GM19397 (cell line): ENCODE measurements around the gene ZMYND8.
"Not testable (repeated sequence)": the region's sequence is repeated elsewhere in the genome, so short reads cannot be mapped to it uniquely, and the experiment has no call there.

Experiments used
- ATAC-seq: cut with Tn5 transposase; IDR thresholded peaks from one replicate; pipeline ENCODE4 v1.9.1; 2021; ENCODE audit warnings: mild to moderate bottlenecking, moderate library complexity; ENCODE audit not compliant: unreplicated experiment

ZMYND8 gene

GRCh38 chr20:47271046-47271615 lies 85.4 kb downstream of the ZMYND8 start:
- no peak for ATAC-seq

GRCh38 chr20:47269309-47270165 lies 87.0 kb downstream of the ZMYND8 start:
- ATAC-seq: no peak

- no peak for ATAC-seq
These were observed 88.9 kb downstream of the ZMYND8 start for GRCh38 chr20:47267621-47268020.

- ATAC-seq: no peak
These were observed 89.5 kb downstream of the ZMYND8 start for GRCh38 chr20:47266847-47267515.

GRCh38 chr20:47265984-47266383 lies 90.5 kb downstream of the ZMYND8 start:
- ATAC-seq: no peak

GRCh38 chr20:47265214-47265613 lies 91.3 kb downstream of the ZMYND8 start:
- no peak for ATAC-seq

GRCh38 chr20:47264137-47264769 lies 92.2 kb downstream of the ZMYND8 start:
- not testable (repeated sequence) for ATAC-seq

GRCh38 chr20:47263465-47264084 lies 92.9 kb downstream of the ZMYND8 start:
- no peak for ATAC-seq

GRCh38 chr20:47263080-47263464 lies 93.4 kb downstream of the ZMYND8 start:
- ATAC-seq: no peak

- ATAC-seq: peak; percentile 41
These were observed 94.0 kb downstream of the ZMYND8 start for GRCh38 chr20:47262365-47263013.

- peak; percentile 19 for ATAC-seq
These were observed 94.5 kb downstream of the ZMYND8 start for GRCh38 chr20:47262008-47262364.

- not testable (repeated sequence) for ATAC-seq
These were observed 95.2 kb downstream of the ZMYND8 start for GRCh38 chr20:47261161-47261774.

- ATAC-seq: not testable (repeated sequence)
These were observed 95.9 kb downstream of the ZMYND8 start for GRCh38 chr20:47260540-47261126.

- ATAC-seq: peak; percentile 40
These were observed 97.5 kb downstream of the ZMYND8 start for GRCh38 chr20:47258745-47259695.

- no peak for ATAC-seq
These were observed 98.7 kb downstream of the ZMYND8 start for GRCh38 chr20:47257771-47258170.

- no peak for ATAC-seq
These were observed 99.2 kb downstream of the ZMYND8 start for GRCh38 chr20:47257256-47257655.

- ATAC-seq: no peak
These were observed 99.7 kb downstream of the ZMYND8 start for GRCh38 chr20:47256668-47257236.

- ATAC-seq: no peak
These were observed 102.6 kb downstream of the ZMYND8 start for GRCh38 chr20:47253872-47254271.
